GM18520 (cell line): ENCODE data around the gene LSM14B.

Experiments
- ATAC-seq: cut with Tn5 transposase; IDR thresholded peaks from one replicate; pipeline ENCODE4 v1.9.1; 2021; ENCODE audit not compliant: unreplicated experiment

Gene LSM14B

DNA sequence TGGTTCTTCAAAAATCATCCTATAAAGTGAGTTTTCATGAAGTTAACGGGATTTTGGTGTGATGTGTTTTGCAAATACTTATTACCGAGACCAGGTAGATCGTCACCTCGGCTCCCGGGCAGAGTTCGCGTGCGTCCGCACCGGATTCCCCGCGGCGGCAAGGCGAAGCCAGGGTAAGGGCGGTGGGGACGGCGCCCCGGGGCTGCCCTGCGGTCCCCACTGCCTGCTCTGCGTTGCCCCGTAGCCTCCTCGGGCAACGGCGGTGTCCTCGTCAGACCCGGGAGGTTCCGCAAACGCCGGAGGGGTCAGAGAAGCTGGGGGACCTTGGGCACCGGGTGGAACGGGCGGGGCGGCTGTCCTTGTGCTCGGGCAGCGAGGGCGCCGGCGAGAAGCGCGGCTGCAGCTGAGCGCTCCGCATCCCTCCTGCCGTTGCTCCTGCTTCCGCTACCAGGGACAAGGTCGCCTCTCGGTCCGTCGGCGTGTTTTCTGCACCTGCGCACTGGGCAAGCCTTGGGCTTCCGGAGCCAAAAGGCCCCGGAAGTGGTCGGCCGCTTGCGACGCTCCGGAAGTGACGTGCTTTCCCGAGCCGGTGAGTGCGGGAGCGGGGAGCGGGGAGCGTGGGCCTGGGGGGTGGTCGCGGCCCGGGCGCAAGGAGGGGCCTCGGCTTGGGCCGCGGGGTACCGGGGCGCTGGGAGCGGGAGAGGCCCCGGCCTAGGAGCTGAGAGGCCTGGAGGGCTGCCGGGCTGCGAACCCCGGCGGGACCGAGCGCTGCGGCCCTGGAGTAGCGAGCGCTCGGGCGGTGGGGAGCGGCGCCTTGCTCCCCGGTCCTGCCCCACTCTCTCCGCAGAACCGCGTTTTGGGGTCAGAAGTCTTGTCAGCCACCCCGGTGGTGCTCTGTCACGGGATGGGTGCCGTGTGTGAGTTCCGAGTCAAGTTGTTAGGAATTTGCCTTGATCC lies 60.5 kb downstream of the LSM14B start, which contains the start of gene MTG2:
MTG2 (plus strand) TSS at position 560 of the 957 bp plus-strand sequence. CDS start 10,393 bp downstream, outside the sequence.
- ATAC-seq, result peak; percentile 80

DNA sequence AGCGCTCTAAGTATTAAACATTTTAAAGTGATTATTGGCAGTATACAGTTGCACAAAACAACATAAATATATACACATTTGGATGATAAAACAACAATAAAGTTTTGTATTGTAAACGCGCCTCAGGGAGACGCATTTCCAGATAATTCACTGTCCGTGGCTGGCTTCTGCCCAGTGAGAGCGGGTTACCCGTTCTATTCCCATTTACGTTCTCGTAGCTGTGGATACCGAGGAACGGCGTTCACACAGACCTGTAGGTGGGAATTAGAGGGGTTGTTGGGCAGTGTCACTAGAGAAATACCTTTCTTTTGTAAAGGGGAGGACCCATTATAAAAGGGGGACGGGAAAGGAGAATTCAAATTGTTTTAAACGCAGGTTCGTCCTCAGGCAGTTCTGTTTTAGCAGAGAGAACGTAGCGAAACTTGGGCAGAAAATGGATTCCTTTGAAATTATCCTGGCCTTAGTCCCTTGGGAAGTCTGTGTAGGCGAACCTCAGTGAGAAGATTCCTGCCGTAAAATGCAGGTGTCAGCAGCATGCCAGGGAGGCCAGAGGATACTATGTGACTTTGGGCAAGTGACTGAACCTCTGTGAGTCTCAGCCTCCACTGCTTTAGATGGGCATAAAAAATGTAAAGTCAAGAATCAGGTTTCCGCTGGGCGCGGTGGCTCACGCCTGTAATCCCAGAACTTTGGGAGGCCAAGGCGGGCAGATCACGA lies 61.3 kb downstream of the LSM14B start:
- no peak for ATAC-seq
